HG02970 (cell line): ENCODE data around the gene TPCN1.

Experiments
- ATAC-seq: cut with Tn5 transposase; IDR thresholded peaks from one replicate; pipeline ENCODE4 v1.9.1; 2021; ENCODE audit warnings: mild to moderate bottlenecking, moderate library complexity, moderate number of reproducible peaks; ENCODE audit not compliant: unreplicated experiment, low FRiP score

TPCN1 gene

DNA sequence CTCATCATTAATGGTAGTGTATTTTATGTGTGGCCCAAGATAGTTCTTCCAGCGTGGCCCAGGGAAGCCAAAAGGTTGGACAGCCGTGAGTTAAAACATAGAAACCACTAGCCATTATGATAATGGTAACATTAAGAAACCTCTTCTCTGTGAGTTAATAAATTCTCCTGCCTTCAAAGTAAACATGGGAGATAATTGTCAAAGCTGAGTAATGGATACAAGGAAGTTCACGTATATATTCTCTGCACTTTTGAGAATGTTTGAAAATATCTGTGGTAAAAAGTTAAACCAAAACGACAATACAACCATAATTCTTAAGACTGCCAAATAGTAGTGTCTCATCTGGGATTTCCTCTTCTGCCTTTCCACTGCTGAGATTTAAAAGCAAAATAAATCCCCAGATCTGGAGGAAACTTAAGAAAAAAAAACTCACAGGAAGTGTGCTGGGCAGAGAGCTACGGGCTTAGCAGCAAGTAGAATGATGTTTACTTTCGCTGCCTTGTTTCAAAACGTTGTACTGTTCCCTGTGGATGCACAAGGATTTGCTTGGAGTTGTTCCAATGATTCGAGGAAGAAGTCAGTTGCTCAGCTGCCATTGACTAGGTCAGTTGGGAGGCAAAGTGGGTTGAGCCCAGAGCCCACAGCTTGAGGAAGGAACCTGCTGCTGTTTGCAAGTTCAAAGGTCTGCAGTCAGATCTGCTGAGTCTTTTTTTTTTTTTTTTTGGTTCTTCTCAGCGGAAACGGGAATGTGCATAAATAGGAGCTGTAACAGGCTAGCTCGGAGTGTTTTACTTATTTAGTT, 1.7 kb downstream of the TPCN1 start:
- no peak for ATAC-seq

DNA sequence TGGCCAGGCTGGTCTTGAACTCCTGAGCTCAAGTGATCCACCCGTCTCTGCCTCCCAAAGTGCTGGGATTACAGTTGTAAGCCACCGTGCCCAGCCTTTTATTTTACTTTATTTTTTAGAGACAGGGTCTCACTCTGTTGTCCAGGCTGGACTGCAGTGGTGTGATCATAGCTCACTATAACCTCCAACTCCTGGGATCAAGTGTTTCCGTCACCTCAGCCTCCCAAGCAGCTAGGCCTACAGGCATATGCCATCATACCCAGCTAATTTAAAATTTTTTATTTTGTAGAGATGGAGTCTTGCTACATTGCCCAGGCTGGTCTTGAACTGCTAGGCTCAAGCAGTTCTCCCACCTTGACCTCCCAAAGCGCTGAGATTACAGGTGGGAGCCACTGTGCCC, 3.7 kb downstream of the TPCN1 start:
- no peak for ATAC-seq

DNA sequence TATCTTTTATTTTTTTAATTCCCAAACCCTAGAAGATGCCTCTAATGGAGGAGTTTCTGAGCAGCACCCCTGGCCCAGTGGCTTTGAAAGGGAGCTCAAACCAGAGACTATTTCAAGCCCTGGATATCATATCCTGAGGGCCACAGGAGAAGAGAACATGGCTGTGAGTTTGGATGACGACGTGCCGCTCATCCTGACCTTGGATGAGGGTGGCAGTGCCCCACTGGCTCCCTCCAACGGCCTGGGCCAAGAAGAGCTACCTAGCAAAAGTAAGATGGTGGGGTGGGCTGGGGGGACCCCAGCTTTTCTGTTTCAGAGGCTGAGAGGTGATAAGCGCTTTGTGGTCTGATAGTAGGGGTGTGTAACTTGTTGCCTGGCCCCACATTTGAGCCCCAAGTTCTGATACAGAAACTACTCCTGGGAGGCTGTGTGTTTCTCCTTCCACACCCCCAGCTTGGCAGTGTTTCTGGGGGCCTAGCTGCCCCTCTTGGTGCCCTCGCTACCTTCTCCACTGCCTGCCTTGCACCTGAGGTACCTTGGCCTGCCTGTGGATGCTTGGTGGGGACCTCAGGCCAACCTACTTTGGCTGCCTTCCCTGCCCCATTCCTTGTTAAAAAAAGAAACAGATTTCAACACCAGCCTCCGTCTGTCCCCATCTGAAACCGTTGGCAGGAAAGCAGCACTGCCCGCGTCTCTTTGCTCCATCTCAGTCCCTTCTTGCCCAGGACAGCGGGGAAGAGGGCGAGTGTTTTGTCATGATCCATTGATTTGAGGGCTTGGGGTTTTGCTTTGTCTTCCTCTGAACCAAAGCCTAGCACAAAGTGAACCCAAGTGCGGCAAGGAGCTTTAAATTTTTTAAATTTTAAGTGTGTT, 5.7 kb downstream of the TPCN1 start:
- ATAC-seq, result no peak

DNA sequence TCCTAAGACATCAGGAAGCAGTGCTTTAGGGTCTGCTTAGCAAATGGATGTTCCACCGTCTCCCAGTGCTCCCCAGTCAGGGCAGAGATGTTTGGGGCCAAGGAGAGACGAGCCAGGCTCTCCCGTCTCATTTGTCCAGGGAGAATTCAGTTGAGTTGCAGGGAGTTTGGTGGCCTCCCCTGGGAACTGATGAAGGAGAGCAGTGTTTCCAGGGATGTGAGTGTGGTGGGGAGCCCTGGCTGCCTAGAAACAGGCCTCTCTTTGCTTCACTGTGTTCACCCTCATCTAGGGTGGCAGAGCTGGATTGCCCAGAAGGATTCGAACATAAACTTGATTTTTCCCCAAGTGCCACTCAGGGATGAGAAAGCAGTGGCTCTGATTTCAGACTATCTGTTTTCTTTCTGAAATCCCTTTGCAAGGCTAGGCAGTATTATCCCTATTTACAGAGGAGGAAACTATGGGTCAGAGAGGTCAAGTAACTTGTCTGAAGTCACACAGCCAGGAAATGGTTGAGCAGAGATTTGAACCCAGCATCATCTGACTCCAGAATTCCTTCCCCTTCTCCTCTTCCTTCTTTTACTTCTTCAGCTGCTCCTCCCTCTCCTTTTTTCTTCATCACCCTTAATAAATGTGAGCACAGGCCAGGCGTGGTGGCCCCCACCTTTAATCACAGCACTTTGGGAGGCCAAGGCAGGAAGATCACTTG, 6.6 kb downstream of the TPCN1 start:
- no peak for ATAC-seq

DNA sequence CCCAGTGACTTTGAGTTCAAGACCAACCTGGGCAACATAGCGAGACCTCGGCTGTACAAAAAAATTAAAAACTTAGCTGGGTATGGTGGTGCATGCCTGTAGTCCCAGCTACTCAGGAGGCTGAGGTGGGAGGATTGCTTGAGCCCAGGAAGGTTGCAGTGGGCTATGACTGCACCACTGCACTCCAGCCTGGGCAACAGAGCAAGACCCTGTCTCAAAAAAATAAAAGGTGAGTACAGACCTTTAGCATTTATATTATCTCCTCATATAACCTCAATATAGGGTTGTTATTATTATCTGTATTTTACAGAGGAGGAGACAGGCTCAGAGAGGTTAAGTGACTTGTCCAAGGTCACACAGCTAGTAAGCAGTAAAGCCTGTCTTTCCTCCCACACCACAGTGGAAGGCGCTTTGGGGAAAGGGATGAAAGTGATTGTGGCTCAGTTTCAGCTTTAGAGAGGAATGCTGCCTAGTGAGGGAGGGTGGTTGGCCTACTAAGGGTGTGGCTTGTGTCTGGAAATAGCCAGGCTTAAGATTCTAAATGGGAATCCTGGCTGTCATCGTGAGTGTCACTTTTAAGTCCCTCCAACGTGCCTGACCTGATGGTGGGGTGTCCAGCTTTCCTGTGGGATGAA, 7.2 kb downstream of the TPCN1 start:
- no peak for ATAC-seq

DNA sequence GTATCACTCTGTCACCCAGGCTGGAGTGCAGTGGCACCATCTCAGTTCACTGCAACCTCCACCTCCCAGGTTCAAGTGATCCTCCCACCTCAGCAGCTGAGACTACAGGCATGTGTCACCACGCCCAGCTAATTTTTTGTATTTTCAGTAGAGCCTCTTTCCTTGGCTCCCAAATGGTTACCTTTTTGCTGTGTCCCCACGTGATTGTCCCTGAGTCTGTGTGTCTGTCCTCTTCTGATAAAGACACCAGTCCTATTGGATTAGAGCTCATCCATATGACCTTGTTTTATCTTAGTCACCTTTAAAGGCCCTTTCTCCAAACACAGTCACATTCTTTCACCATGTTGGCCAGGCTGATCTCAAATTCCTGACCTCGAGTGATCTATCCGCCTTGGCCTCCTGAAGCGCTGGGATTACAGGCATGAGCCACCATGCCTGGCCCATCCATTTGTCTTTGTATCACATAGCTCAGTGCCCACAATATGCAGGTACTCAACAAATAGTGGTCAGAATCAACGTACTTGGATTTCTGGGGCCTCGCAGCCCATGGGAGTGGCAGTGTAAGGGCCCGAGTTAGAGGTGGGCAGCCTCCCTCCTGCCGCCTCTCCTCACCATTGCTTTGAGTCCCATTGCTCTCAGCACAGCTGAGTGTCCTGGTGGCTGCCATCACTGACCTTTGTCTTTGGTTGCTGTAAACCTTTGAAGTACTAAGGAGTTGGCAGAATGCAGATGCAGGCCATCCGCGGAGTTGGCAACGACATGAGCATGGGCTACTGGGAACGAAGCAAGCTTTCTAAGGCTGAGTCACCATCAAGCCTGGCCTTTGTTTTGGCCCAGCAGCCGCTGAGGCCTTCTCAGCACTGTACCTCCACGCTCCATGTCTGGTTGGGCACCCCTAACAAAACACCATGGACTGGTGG, 9.3 kb downstream of the TPCN1 start:
- ATAC-seq, result no peak

DNA sequence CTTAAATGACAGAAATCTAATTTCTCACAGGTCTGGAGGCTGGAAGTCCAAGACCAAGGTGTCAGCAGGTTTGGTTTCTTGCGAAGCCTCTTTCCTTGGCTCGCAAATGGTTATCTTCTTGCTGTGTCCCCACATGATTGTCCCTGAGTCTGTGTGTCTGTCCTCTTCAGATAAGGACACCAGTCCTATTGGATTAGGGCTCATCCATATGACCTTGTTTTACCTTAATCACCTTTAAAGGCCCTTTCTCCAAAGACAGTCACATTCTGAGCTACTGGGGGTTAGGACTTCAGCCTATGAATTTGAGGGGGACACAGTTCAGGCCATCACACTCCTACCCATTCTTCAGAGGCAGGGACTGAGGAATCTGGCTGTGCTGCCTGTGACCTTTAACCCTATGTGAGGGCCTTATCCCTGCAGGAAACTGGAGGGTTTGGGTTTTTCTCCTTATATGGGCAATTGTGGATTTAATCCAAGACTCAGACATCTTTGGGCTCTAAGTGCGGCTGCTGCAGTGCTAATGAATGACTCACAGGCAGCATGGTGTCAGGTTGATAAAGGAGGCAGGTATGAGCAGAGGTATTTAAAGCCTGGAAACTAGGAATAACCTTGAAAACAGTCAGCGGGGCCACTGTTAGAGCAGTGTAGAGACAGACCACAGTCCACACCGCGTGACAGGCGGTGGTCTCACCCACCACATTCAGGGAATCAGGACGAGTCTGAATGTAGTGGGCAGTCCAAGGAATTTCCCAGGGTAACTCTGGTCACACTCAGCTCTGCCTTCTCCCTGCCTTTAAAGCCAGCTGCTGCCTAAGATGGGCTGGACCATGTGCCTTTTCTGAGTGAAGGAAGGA, 10.2 kb downstream of the TPCN1 start:
- no peak for ATAC-seq

DNA sequence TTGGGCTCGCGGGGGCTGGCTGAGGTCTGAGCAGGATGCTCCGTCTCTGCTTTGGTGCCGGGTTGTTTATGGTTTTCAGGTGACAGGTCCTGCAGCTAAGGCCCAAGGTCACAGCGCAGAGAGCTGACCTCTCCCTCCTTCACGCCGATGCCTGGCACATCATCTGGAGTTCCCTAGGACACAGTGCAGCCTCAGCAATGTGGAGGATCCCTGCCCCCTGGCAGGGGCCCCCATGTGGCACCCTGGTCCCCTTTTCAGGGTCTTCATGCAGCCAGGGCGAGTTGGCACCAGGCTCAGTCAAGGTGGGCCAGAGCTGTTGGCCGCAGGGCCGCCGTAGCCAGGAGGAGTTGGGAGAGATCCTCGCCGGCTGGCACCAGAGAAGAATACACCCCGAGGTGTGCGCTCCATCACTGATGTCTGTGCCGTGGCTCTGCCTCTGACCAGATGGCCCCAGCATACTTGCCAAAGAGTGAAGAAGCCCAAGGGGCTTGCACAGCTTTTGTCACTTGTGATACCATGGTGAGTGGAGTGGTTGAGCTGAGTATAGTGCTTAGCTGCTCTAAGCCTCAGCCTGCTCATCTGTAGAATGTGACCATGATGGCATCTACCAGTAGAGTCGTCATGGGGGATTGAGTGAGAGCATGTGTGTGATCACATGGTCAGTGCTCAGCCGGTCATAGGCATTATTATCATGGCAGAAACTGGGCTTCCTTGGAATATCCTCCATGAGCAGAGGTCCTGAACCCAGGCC, 11.0 kb downstream of the TPCN1 start:
- no peak for ATAC-seq

DNA sequence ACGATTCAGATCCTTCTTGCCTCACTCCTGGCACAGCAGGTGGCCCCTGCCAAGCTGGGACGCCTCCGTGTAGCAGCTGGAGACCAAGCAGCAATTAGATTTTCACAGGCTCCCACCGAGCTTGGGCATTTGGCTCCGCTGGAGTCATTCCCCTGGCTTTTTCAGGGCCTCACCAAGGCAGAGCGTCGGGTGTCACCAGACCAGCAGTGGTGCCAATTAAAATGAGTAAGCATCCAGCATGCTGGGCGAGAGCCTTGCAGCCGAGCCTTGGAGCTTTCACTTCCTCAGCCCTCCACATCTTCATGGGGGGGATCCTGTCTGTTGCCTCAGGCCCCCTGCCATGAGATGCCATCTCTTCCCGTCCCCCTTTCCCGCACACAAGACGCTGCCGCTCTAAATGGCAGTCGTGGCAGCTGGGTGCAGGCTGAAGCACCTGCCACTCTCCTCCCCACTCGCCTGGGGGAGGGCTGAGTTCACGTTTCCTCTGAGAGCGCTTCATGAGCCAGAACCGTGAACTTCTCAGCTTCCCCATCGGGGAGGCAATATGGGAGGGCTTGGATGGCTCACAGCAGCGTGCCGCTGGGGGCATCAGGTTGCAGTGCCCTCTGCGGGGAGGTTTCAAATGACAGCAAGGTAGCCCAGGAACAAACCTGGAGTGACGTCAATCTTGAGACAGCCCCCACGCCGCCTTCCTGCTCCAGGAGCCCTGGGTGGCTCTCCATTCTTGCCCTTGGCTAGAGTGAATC, 11.7 kb downstream of the TPCN1 start:
- ATAC-seq, result no peak

DNA sequence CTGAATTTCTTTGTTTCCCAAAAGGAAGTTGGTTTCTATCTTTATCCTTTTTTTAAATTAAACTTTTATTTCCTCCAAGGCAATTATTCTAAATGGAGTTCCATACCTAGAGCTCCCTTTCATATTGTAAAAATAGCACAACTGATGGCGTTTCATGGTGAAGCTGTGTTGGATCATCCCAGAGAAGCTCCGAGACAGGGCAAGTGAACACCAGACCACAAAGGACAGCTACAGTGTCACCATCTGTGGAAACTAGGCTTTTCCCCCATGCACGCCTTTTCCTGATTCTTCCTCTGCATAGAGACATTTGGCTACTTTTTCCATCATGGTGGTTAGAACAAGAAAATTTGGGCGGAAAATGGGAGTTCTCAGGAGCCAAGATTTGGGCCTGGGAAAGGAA, 12.7 kb downstream of the TPCN1 start:
- ATAC-seq, result no peak

DNA sequence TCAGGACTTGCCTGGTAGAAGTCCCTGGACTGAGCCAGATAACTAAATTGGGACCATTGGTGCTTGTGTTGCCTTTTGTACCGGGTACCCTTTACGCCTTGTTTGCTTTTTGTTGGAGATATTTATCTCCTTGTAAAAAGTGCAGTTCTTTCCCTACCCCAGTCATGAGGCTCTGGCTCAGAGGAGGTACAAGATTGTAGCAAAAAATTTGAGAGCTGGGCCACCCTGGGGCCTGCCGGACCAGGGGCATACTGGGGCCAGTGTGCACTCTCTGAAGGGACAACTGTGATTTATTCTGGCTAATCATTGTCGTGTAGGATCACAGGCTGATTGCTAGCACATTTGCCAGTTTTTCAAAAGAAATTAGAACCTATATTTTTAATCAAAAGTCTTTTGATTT, 13.2 kb downstream of the TPCN1 start:
- ATAC-seq, result no peak

DNA sequence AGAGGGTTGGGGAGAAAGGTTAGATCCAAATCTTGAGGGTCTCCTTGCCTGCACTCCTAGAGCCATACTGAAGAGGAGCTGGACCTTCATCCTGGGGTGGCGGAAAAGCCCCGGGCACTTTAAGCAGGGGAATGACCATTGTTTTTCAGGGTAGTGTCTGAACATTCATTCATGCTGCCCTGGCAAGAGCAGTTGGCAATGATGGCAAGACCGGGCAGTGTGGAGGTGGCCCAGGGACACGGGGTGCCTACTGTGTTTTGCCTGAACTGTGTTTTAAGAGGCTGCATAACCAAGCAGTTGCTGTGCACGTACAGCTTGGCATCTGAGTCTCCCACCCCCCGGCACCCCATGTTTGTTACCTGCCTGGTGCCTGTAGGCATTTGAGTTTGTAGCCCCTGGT, 14.7 kb downstream of the TPCN1 start:
- no peak for ATAC-seq

DNA sequence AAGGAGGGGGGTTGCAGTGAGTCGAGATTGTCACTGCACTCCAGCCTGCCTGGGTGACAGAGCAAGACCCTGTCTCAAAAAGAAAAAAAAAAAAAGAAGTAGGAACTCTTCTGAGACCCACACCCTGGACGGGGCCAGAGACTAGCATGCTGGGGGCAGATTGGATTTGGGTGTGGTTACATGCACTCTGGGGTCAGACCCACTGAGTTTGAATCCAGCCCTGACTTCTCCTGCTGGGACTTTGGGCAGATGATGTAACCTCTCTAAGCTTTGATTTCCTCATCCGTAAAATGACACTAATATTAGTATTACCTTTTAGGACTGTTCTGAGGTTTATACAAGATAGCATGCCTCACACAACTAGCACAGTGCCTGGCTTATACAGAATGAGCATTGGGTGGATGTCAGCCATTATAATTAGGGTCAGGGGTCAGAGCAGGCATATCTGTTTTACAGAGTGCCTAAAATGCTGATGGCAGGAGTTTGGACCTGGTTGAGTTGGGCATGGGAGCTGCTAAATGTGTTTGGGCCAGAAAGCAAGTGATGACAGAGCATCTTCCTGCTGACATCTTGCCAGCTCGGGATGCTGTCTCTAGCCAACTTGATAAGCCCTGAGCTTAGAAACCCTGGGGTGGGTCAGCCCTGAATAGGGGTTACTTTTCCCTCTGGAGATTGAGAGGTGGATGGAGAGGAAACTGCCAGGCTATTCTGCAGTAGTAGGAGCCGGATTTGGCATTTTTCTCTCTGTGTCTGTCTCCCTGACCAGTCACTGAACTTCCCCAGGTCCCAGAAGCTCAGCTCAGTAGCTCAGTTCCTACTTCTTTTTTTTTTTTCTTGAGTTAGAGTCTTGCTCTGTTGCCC, 15.5 kb downstream of the TPCN1 start:
- ATAC-seq, result no peak

DNA sequence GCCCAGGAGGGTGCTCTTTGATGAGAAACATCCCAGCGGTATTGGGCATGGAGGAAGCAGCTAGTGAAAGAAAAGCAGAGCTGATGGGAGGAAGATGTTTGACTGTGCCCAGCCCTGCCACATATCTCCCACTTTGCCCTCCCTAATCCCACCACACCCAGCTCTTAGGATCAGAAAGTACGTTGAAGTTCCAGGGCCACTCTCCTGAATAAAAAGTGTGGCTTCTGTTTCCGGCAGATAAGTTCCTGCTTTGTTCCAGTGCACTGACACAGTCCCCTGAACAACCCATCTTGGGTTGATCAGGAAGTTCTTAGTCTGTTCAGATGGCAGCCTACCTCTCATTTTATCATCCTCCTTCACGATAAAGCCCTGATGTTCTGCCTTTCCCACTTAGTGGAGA, 16.5 kb downstream of the TPCN1 start:
- no peak for ATAC-seq

DNA sequence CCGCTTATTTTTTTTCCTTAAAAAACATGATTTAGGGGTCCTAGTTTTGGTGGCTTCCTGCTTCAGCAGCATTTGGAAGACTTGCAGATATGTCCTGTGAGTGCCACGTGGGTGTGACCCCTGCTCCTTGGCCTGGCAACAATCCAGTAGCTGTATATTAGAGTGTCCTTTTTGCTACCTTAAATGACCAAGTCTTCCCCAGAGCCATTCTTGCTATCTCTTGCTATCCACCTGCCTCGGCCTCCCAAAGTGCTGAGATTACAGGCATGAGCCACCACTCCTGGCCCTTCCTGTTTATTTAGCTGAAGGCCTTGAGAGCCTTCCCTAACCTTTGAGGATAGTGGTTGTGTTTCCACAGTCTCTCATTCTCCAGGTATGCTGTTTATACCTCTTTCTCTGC, 17.0 kb downstream of the TPCN1 start:
- no peak for ATAC-seq

DNA sequence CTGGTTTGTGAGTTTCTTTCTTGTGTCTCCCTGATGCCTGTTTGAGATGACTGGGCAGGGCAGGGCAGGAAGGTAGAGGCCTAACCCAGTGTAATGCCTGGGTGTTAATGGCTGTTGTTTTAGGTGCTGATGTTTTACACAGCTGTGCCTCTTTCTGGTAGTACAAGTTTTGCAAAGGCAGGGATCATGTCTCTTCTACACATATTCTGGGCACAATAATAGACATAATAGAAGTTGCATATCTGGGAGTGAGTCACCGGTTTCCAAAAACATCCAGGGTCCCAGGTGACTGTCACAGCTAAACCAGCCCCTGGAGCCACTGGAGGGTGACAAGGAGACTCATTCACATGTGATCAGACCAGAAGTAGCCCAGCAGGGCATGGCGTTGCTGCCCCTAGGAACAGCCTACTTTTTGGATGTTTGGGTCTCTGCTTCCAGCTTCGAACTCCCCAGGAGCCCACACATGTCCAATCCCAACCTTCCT, 18.1 kb downstream of the TPCN1 start:
- no peak for ATAC-seq
